ENCODE results near the gene BRCA1. TPM values are rescaled to one million over a fixed set of nuclear protein-coding genes. Genes with fewer than 3 reads are reported as not detected.
"Not testable (repeated sequence)": the region's sequence is repeated elsewhere in the genome, so short reads cannot be mapped to it uniquely, and the experiment has no call there.

BRCA1 gene
- total RNA-seq, 3 donors from 2014 or later: 8.8 to 17.4 (median 10.3) TPM

DNA sequence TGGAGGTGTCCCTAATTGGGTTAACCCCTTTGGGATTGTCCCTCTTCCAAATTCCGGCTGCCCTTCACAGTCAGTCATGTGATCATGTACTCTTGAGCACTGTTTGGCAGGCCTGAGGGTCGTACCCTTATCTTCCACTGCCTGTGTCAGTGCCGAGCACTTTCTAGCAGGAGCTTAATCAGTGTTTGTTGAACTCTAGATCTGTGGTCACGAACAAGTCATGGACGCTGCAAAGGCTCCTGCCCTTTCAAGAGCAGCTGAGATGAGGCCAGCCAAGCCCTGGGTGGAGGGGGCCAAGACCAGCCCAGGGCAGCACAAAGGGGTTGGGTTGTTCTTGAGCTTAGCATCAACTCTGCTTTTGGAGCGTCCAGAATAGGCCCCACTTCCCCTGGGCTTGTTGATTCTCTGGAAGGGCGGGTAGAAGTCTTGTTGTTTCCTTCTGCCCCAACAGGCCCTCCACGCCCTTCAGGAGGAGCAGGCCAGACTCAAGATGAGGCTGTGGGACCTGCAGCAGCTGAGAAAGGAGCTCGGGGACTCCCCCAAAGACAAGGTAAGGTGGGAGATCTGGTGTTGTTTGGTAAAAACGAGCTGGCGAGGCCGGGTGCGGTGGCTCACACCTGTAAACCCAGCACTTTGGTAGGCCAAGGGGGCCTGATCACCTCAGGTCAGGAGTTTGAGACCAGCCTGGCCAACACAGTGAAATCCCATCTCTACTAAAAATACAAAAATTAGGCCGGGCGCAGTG lies 113.3 kb downstream of the BRCA1 start:
- no peak for TF ChIP-seq CTCF (IDR thresholded peaks at IDR 0.05)
- intact Hi-C loops (cut with DNase I, micrococcal nuclease): no loop called here
- Histone ChIP-seq H3K9me3 (no peaks in the 10 kb centered on the region), H3K4me1 (ENCODE audit: low read depth) (peaks cover 20% of the 10 kb centered on the region), H3K4me3 (no peak overlapping the region), H3K36me3 (ENCODE audit: low read depth) (no peaks in the 10 kb centered on the region)
- DNase-seq (no peak), ATAC-seq (no peak)

- ATAC-seq: peak; percentile 86
- Histone ChIP-seq H3K4me1 (ENCODE audit: low read depth) (peaks cover 26% of the 10 kb centered on the region), H3K4me3 (peak overlapping the region; percentile 17), H3K9me3 (no peaks in the 10 kb centered on the region), H3K36me3 (ENCODE audit: low read depth) (no peaks in the 10 kb centered on the region)
- peak in 1 of 3 donors; percentile 85 for DNase-seq
- TF ChIP-seq CTCF (IDR thresholded peaks at IDR 0.05): no peak
- intact Hi-C loops (cut with DNase I, micrococcal nuclease): no loop called here
These were observed 114.4 kb downstream of the BRCA1 start for GRCh38 chr17:43010667-43011308.

DNA sequence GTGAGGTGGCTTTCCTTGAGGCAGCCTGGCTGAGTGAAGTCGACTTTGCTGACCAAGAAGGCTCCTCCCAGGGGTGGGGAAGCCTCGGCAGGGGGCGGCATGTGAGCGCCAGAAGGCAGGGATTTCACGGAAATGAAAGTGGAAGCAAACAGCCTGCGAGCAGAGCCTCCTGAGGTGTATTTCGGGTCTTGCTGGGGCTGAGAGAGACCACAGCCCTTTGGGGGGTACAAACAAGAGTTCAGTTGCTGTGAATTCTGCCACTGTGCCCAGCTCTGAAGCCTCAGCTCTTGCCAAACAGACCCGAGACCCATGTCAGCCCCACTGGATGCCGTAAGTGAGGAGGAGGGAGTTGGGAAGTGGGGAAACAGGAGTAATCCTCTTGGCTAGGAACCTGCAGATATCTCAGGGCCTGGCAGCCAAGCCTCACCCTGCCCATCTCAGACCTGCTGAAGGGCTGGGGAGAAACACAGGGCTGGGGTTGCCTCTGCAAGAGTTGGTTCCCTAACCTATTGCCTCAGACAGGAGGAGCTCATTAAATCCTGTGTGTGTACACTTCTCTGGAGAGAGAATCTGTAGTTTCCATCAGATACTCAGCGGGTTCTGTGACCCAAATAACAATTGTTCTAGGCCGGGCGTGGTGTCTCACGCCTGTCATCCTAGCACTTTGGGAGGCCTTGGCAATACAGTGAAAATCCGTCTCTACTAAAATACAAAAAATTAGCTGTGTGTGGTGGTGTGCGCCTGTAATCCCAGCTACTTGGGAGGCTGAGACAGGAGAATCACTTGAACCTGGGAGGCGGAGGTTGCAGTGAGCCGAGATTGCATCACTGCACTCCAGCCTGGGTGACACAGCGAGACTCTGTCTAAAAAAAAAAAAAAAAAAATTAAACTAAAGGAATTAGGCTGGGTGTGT lies 118.3 kb downstream of the BRCA1 start, which contains the start of gene IFI35:
Gene IFI35, plus strand, starts transcription at position 146 of the 913 bp plus-strand sequence. Its CDS starts 164 bp downstream, at position 310.
- intact Hi-C loops (cut with DNase I, micrococcal nuclease): no loop called here
- Histone ChIP-seq H3K4me1 (ENCODE audit: low read depth) (peaks cover 24% of the 10 kb centered on the region), H3K36me3 (ENCODE audit: low read depth) (peaks cover 4% of the 10 kb centered on the region), H3K9me3 (no peaks in the 10 kb centered on the region), H3K4me3 (peak within 1 kb of the TSS; percentile 39)
- DNase-seq (peak; percentile 92 to 94 (median 93)), ATAC-seq (peak; percentile 91)
- TF ChIP-seq CTCF (IDR thresholded peaks at IDR 0.05): peak; percentile 29

DNA sequence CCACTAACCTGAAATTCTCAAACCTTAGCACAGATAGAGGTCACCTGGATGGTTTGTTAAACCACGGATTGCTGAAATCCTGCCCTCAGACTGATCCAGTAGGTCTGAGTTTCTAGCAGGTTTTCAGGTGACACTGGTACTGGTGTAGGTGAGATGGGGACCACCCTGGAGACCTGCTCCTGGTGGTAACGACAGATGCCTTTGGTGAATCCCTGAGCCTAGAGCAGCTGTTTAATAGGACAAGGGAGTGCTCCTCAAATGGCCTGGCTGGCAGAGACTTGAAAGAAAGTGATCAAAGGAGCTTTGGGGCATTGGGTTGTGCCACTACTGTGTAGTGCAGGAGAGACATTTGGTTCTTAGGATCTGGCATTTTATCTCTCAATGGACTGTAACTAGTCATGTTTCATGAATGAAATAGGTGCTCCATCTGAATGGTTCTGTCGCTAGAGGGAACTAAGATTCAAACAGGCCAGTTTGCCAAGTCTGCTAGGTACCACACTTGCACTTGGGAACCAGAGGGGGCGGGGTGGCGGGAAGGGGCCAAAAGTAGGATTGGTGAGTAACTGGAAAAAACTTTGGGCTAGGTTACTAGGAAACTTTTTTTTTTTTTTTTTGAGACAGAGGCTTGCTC lies 121.5 kb downstream of the BRCA1 start:
- ATAC-seq (no peak), DNase-seq (no peak)
- no peaks in the 10 kb centered on the region for H3K9me3 ChIP-seq
- no peak for TF ChIP-seq CTCF (IDR thresholded peaks at IDR 0.05)
- peaks cover 4% of the 10 kb centered on the region for H3K36me3 ChIP-seq (ENCODE audit: low read depth)
- intact Hi-C loops (cut with DNase I, micrococcal nuclease): no loop called here
- H3K4me1 ChIP-seq (ENCODE audit: low read depth): peaks cover 20% of the 10 kb centered on the region
- H3K4me3 ChIP-seq: no peak overlapping the region

- H3K9me3 ChIP-seq; H3K4me3 ChIP-seq; H3K36me3 ChIP-seq (ENCODE audit: low read depth); ATAC-seq; DNase-seq; intact Hi-C loops (cut with DNase I, micrococcal nuclease): not testable (repeated sequence)
- peaks cover 15% of the 10 kb centered on the region for H3K4me1 ChIP-seq (ENCODE audit: low read depth)
These were observed 124.3 kb downstream of the BRCA1 start for GRCh38 chr17:43000894-43001293.

Measured in mucosa of descending colon (tissue), 3 donors.